ENCODE data around the gene PRKG1. TPM values are rescaled to one million over a fixed set of nuclear protein-coding genes. Genes with fewer than 3 reads are reported as not detected.
"Not testable (repeated sequence)": the region's sequence is repeated elsewhere in the genome, so short reads cannot be mapped to it uniquely, and the experiment has no call there.

PRKG1 gene
- total RNA-seq, 1 donor from 2014 or later = 4.6 TPM

DNA sequence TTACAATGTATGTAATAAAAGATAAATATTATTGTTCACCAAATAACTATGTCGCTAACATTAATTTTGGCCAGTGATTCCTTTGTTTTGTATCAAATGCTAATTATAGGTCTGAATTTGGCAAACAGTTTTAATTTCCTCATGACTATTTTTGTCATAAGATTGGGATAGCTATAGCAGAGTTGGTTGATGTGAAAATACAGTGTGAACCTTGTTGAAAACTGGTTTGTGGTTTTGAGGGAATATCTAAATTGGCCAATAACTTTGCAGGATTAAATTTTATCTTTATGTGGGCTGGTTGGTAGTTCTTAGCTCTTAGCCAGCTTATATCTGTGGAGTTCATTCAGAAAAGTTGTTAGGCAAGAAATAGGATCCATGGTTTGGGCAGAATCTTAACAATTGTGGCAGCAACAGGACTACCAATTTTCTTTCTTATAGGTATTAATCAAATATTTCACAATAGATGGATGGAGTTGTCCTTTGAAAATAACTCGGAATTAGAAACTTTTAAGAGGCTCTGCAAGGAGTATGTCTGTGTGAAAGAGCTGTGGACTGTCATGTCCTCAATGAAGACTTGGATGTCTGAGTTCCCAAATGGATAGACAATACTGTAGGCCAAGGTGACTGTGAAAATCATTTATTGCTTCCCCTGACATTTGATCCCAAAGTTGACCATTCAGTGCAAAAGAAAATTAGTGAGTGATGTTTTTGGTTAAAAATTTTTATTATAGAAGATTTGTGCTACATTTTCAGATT, 73.5 kb downstream of the PRKG1 start:
- Mint-ChIP-seq H3K27me3 (no peaks in the 10 kb centered on the region), H3K27ac (no peak overlapping the region), H3K9me3 (ENCODE audit: low read depth) (no peaks in the 10 kb centered on the region), H3K4me3 (ENCODE audit: low read depth) (no peak overlapping the region), H3K36me3 (ENCODE audit: insufficient read depth) (no peaks in the 10 kb centered on the region), H3K4me1 (ENCODE audit: low read depth) (no peaks in the 10 kb centered on the region)
- TF ChIP-seq CTCF (IDR thresholded peaks at IDR 0.05; ENCODE audit: unreplicated experiment) = no peak
- no peak for DNase-seq (ENCODE audit: low spot score, unreplicated experiment)

DNA sequence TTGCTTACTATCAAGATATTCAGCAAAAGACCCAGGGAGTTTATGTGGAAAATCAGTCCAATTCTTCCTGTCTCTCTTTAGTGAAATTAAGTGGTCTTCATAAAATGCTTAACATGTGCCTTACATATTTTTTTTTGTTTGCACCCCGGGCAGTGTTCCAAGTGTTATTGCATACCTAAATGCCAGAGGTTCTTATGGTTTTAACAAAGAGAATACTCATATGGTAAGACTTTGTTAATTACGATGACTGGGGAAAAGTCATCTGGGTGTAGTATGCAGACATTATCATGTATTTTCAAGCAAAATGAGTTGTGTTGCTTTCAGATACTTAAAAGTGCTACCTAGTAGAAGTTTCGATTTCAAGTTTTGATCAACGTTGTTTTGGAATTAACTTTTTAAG, 82.6 kb downstream of the PRKG1 start:
- no peak for TF ChIP-seq CTCF (IDR thresholded peaks at IDR 0.05; ENCODE audit: unreplicated experiment)
- Mint-ChIP-seq H3K9me3 (ENCODE audit: low read depth) (no peaks in the 10 kb centered on the region), H3K4me1 (ENCODE audit: low read depth) (peaks cover under 1% of the 10 kb centered on the region), H3K4me3 (ENCODE audit: low read depth) (no peak overlapping the region), H3K36me3 (ENCODE audit: insufficient read depth) (no peaks in the 10 kb centered on the region), H3K27ac (no peak overlapping the region), H3K27me3 (no peaks in the 10 kb centered on the region)
- no peak for DNase-seq (ENCODE audit: low spot score, unreplicated experiment)

- H3K9me3 Mint-ChIP-seq (ENCODE audit: low read depth) = no peaks in the 10 kb centered on the region
- no peak overlapping the region for H3K27ac Mint-ChIP-seq
- peaks cover 1% of the 10 kb centered on the region for H3K4me1 Mint-ChIP-seq (ENCODE audit: low read depth)
- no peak for TF ChIP-seq CTCF (IDR thresholded peaks at IDR 0.05; ENCODE audit: unreplicated experiment)
- H3K4me3 Mint-ChIP-seq (ENCODE audit: low read depth) = no peak overlapping the region
- H3K27me3 Mint-ChIP-seq = no peaks in the 10 kb centered on the region
- DNase-seq (ENCODE audit: low spot score, unreplicated experiment) = no peak
- H3K36me3 Mint-ChIP-seq (ENCODE audit: insufficient read depth) = peaks cover 2% of the 10 kb centered on the region
Observed at GRCh38 chr10:51158832-51159231, 84.5 kb downstream of the PRKG1 start.

- Mint-ChIP-seq H3K9me3 (ENCODE audit: low read depth) (no peaks in the 10 kb centered on the region), H3K4me1 (ENCODE audit: low read depth) (peaks cover 1% of the 10 kb centered on the region), H3K4me3 (ENCODE audit: low read depth) (no peak overlapping the region), H3K27ac (no peak overlapping the region), H3K27me3 (no peaks in the 10 kb centered on the region), H3K36me3 (ENCODE audit: insufficient read depth) (peaks cover 2% of the 10 kb centered on the region)
- TF ChIP-seq CTCF (IDR thresholded peaks at IDR 0.05; ENCODE audit: unreplicated experiment) = no peak
- no peak for DNase-seq (ENCODE audit: low spot score, unreplicated experiment)
Observed at GRCh38 chr10:51159841-51160240, 85.6 kb downstream of the PRKG1 start.

DNA sequence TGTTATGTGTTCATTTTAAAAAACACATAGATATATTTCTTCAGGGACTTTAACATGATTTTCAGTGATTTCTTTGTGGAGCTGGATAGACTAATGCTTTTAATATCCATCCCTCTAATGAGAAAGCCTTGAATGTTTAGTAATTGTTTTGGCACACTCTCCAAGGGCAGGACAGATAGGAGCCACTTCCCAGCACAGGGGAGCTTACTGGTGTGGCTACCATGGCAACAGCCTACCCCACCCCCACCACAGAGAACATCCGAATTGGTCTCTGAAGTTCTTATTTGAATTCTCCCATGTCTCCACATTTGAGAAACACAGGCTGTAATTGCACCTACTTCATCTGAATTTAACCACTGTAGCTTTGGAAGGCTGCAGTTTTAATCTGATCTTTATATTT, 87.7 kb downstream of the PRKG1 start:
- Mint-ChIP-seq H3K4me3 (ENCODE audit: low read depth) (no peak overlapping the region), H3K4me1 (ENCODE audit: low read depth) (peaks cover 1% of the 10 kb centered on the region), H3K27me3 (no peaks in the 10 kb centered on the region), H3K9me3 (ENCODE audit: low read depth) (no peaks in the 10 kb centered on the region), H3K36me3 (ENCODE audit: insufficient read depth) (peaks cover 2% of the 10 kb centered on the region), H3K27ac (no peak overlapping the region)
- no peak for TF ChIP-seq CTCF (IDR thresholded peaks at IDR 0.05; ENCODE audit: unreplicated experiment)
- no peak for DNase-seq (ENCODE audit: low spot score, unreplicated experiment)

GRCh38 chr10:51163380-51164049, 89.2 kb downstream of the PRKG1 start:
- H3K36me3 Mint-ChIP-seq (ENCODE audit: insufficient read depth); DNase-seq (ENCODE audit: low spot score, unreplicated experiment); H3K27ac Mint-ChIP-seq; H3K4me1 Mint-ChIP-seq (ENCODE audit: low read depth); H3K4me3 Mint-ChIP-seq (ENCODE audit: low read depth); H3K9me3 Mint-ChIP-seq (ENCODE audit: low read depth); H3K27me3 Mint-ChIP-seq: not testable (repeated sequence)

Measured in progenitor cell of endocrine pancreas (in vitro differentiated cells).